Endothelial cell of umbilical vein (primary cell): Measurements from ENCODE around the gene NRXN3.

Experiments
- EZH2 ChIP-seq: IDR thresholded peaks from 2 replicates; pipeline ENCODE4 v1.6.1; 2012; ENCODE audit warnings: borderline replicate concordance, low read depth, mild to moderate bottlenecking, moderate library complexity, low read length, inconsistent platforms; ENCODE audit not compliant: severe bottlenecking
- FOS ChIP-seq: IDR thresholded peaks from 2 replicates; pipeline ENCODE4 v1.6.1; 2011; ENCODE audit warnings: mild to moderate bottlenecking, low read length, moderate library complexity, borderline replicate concordance; ENCODE audit not compliant: insufficient read depth
- GATA2 ChIP-seq: IDR thresholded peaks from 2 replicates; pipeline ENCODE4 v1.7.0; 2011; ENCODE audit warnings: low read depth, mild to moderate bottlenecking, moderate library complexity, mixed read lengths, low read length; ENCODE audit not compliant: insufficient read length, insufficient read depth
- JUN ChIP-seq: IDR thresholded peaks from 2 replicates; pipeline ENCODE4 v1.6.1; 2011; ENCODE audit warnings: borderline replicate concordance, low read depth; ENCODE audit not compliant: insufficient read length, insufficient read depth
- MAX ChIP-seq: IDR thresholded peaks from 2 replicates; pipeline ENCODE4 v1.6.1; 2011; ENCODE audit not compliant: insufficient read depth, insufficient read length
- MYC ChIP-seq: IDR thresholded peaks from one replicate; pipeline ENCODE4 v1.6.1; 2011; ENCODE audit warnings: mild to moderate bottlenecking, low read depth, low read length
- POLR2A ChIP-seq: IDR thresholded peaks from 2 replicates; pipeline ENCODE4 v1.6.1; 2012; ENCODE audit warnings: low read depth, mild to moderate bottlenecking, control low read depth, low read length
- POLR2AphosphoS5 ChIP-seq: IDR thresholded peaks from 2 replicates; pipeline ENCODE4 v1.6.1; 2012; ENCODE audit warnings: low read depth, mild to moderate bottlenecking, control low read depth, low read length, moderate library complexity; ENCODE audit not compliant: insufficient read depth
- TF ChIP-seq, protein P1 (sequence below), 2 donors: IDR thresholded peaks; 1 replicate in 1 of 2; 2 replicates in 1 of 2; pipeline ENCODE4 v1.5.1; 2011; ENCODE audit warnings: low read length in 2 of 2, mild to moderate bottlenecking in 2 of 2, moderate library complexity in 2 of 2, control low read depth in 1 of 2, inconsistent platforms in 1 of 2, low read depth in 1 of 2; ENCODE audit not compliant: insufficient read depth in 1 of 2; ENCODE audit errors: extremely low read depth in 1 of 2

GRCh38 chr14:79856381-79856780 lies 1686.2 kb downstream of the NRXN3 start:
- TF ChIP-seq, protein P1, sequence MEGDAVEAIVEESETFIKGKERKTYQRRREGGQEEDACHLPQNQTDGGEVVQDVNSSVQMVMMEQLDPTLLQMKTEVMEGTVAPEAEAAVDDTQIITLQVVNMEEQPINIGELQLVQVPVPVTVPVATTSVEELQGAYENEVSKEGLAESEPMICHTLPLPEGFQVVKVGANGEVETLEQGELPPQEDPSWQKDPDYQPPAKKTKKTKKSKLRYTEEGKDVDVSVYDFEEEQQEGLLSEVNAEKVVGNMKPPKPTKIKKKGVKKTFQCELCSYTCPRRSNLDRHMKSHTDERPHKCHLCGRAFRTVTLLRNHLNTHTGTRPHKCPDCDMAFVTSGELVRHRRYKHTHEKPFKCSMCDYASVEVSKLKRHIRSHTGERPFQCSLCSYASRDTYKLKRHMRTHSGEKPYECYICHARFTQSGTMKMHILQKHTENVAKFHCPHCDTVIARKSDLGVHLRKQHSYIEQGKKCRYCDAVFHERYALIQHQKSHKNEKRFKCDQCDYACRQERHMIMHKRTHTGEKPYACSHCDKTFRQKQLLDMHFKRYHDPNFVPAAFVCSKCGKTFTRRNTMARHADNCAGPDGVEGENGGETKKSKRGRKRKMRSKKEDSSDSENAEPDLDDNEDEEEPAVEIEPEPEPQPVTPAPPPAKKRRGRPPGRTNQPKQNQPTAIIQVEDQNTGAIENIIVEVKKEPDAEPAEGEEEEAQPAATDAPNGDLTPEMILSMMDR (IDR thresholded peaks at IDR 0.05; ENCODE audit: extremely low read depth in 1 of 2, insufficient read depth in 1 of 2, low read depth in 1 of 2, low read length in 2 of 2): no peak
- TF ChIP-seq POLR2A: no peak
- TF ChIP-seq POLR2AphosphoS5: no peak
- TF ChIP-seq EZH2: no peak
- no peak for TF ChIP-seq MYC
- no peak for TF ChIP-seq FOS
- TF ChIP-seq JUN: no peak
- TF ChIP-seq GATA2: no peak
- TF ChIP-seq MAX: no peak
